H1 (cell line): ENCODE data around the gene TEX26. TPM values are rescaled to one million over a fixed set of nuclear protein-coding genes. Genes with fewer than 3 reads are reported as not detected.

Experiments
- CTCF ChIA-PET: fragments of 300-600 bp; sonication (Branson Sonifier 250); formaldehyde crosslinking; loops from one replicate; lab custom pipeline; 2021; ENCODE audit not compliant: partially characterized antibody; lab: Charles Lee
- POLR2A ChIA-PET: fragments of 300-600 bp; sonication (Branson Sonifier 250); formaldehyde crosslinking; loops from one replicate; lab custom pipeline; 2021; ENCODE audit warnings: inconsistent platforms; ENCODE audit not compliant: partially characterized antibody; lab: Charles Lee
- DNase-seq, 2 experiments: peaks; one replicate each; pipeline versions ENCODE4 v3.0.0 to v3.0.0-alpha.2; 2010 to 2022; ENCODE audit warnings: low spot score in 2 of 2, low read depth in 1 of 2, mixed read lengths in 1 of 2
- FAIRE-seq: peaks from 2 replicates; lab custom pipeline; 2011; peaks lifted over from hg19 to GRCh38; lab: Jason Lieb, UNC
- H2AFZ ChIP-seq: 2 replicates; pipeline ENCODE4 v1.8.1; 2012; ENCODE audit warnings: low read length, inconsistent platforms
- H2AK5ac ChIP-seq: 2 replicates; pipeline ENCODE4 v1.6.1; 2013; ENCODE audit warnings: low read depth, low read length
- H2BK120ac ChIP-seq: replicated peaks from 2 replicates; pipeline ENCODE3; 2013; ENCODE audit warnings: low read depth, low read length, inconsistent platforms
- H2BK12ac ChIP-seq: 2 replicates; pipeline ENCODE4 v1.6.1; 2013; ENCODE audit warnings: low read depth, low read length
- H2BK15ac ChIP-seq: 2 replicates; pipeline ENCODE4 v1.6.1; 2013; ENCODE audit warnings: low read length
- H2BK20ac ChIP-seq: 2 replicates; pipeline ENCODE4 v1.6.1; 2013; ENCODE audit warnings: low read length
- H2BK5ac ChIP-seq: 2 replicates; pipeline ENCODE4 v1.6.1; 2013; ENCODE audit warnings: low read depth, low read length
- H3K14ac ChIP-seq: 2 replicates; pipeline ENCODE4 v1.6.1; 2013; ENCODE audit warnings: inconsistent platforms; ENCODE audit not compliant: insufficient read length
- H3K18ac ChIP-seq: 2 replicates; pipeline ENCODE4 v1.6.1; 2013; ENCODE audit warnings: low read length; ENCODE audit errors: extremely low read depth
- H3K23ac ChIP-seq: 2 replicates; pipeline ENCODE4 v1.6.1; 2013; ENCODE audit warnings: inconsistent platforms; ENCODE audit not compliant: insufficient read length
- H3K23me2 ChIP-seq: 2 replicates; pipeline ENCODE4 v1.6.1; 2013; ENCODE audit warnings: low read depth, low read length
- H3K27ac ChIP-seq: 2 replicates; pipeline ENCODE4 v1.6.1; 2011; ENCODE audit warnings: low read depth, low read length, inconsistent platforms
- H3K27me3 ChIP-seq, 4 experiments: replicated peaks in 1 of 4; 1 replicate in 1 of 4; 2 replicates in 3 of 4; pipeline versions ENCODE4 v1.6.1 to v1.8.1; 2011 to 2013; ENCODE audit warnings: low read length in 3 of 4, mild to moderate bottlenecking in 3 of 4, inconsistent platforms in 2 of 4, mixed read lengths in 2 of 4, moderate library complexity in 1 of 4; ENCODE audit not compliant: control insufficient read depth in 3 of 4, insufficient read depth in 3 of 4; ENCODE audit errors: extremely low read depth in 1 of 4
- H3K36me3 ChIP-seq, 4 experiments: 2 replicates each; pipeline versions ENCODE4 v1.6.1 to v1.8.1; 2011 to 2013; ENCODE audit warnings: mild to moderate bottlenecking in 4 of 4, low read length in 3 of 4, moderate library complexity in 2 of 4, control low read depth in 1 of 4, inconsistent platforms in 1 of 4; ENCODE audit not compliant: insufficient read depth in 4 of 4, control insufficient read depth in 2 of 4
- H3K4ac ChIP-seq: replicated peaks from 2 replicates; pipeline ENCODE3; 2013; ENCODE audit warnings: low read length, low read depth, mixed read lengths, inconsistent platforms; ENCODE audit not compliant: insufficient read length
- H3K4me1 ChIP-seq, 4 experiments: replicated peaks in 1 of 4; 1 replicate in 1 of 4; 2 replicates in 3 of 4; pipeline versions ENCODE4 v1.6.1 to v1.8.1; 2011 to 2013; ENCODE audit warnings: low read length in 3 of 4, inconsistent platforms in 2 of 4, mixed read lengths in 1 of 4; ENCODE audit not compliant: insufficient read depth in 4 of 4, control insufficient read depth in 3 of 4
- H3K4me2 ChIP-seq, 2 experiments: 2 replicates each; pipeline versions ENCODE4 v1.6.1 to v1.8.1; 2011 to 2013; ENCODE audit warnings: low read depth in 2 of 2, low read length in 2 of 2, control low read depth in 1 of 2, inconsistent platforms in 1 of 2, mild to moderate bottlenecking in 1 of 2; ENCODE audit not compliant: insufficient read depth in 1 of 2
- H3K4me3 ChIP-seq, 4 experiments: fragments of 200-600, 300-600 bp in 1 of 4; sonication (generic), shearing (Covaris generic), sonication (Bioruptor Twin) in 1 of 4; 2 replicates each; pipeline versions ENCODE4 v1.5.1 to v1.8.1; 2011 to 2016; ENCODE audit warnings: low read length in 4 of 4, low read depth in 3 of 4, control low read depth in 2 of 4, inconsistent platforms in 2 of 4, mild to moderate bottlenecking in 2 of 4, mixed read lengths in 1 of 4, moderate library complexity in 1 of 4; ENCODE audit not compliant: insufficient read depth in 2 of 4; ENCODE audit errors: extremely low read depth in 1 of 4
- H3K56ac ChIP-seq: replicated peaks from 2 replicates; pipeline ENCODE3; 2013; ENCODE audit warnings: low read depth, mild to moderate bottlenecking, mixed read lengths, low read length, inconsistent platforms; ENCODE audit not compliant: insufficient read length
- H3K79me1 ChIP-seq: 2 replicates; pipeline ENCODE4 v1.6.1; 2013; ENCODE audit warnings: low read depth, low read length, control low read depth
- H3K79me2 ChIP-seq, 2 experiments: 2 replicates each; pipeline versions ENCODE4 v1.6.1 to v1.8.1; 2012 to 2013; ENCODE audit warnings: low read length in 2 of 2, mild to moderate bottlenecking in 2 of 2, inconsistent platforms in 1 of 2; ENCODE audit not compliant: insufficient read depth in 2 of 2, control insufficient read depth in 1 of 2
- H3K9ac ChIP-seq, 4 experiments: replicated peaks in 1 of 4; 1 replicate in 1 of 4; 2 replicates in 3 of 4; pipeline versions ENCODE4 v1.6.1 to v1.8.1; 2011 to 2013; ENCODE audit warnings: low read depth in 3 of 4, low read length in 3 of 4, control low read depth in 2 of 4, mild to moderate bottlenecking in 2 of 4, moderate library complexity in 2 of 4, inconsistent platforms in 1 of 4; ENCODE audit errors: extremely low read depth in 1 of 4
- H3K9me3 ChIP-seq, 2 experiments: 2 replicates each; pipeline versions ENCODE4 v1.6.1 to v1.8.1; 2012 to 2013; ENCODE audit warnings: mild to moderate bottlenecking in 2 of 2, moderate library complexity in 2 of 2, control low read depth in 1 of 2, inconsistent platforms in 1 of 2, low read depth in 1 of 2, low read length in 1 of 2, mixed read lengths in 1 of 2; ENCODE audit not compliant: insufficient read depth in 2 of 2
- H4K20me1 ChIP-seq, 2 experiments: replicated peaks in 1 of 2; 2 replicates each; pipeline versions ENCODE3 to v1.8.1; 2011 to 2013; ENCODE audit warnings: inconsistent platforms in 2 of 2, low read length in 2 of 2, mild to moderate bottlenecking in 1 of 2; ENCODE audit not compliant: insufficient read depth in 2 of 2, control insufficient read depth in 1 of 2
- H4K5ac ChIP-seq: 2 replicates; pipeline ENCODE4 v1.6.1; 2013; ENCODE audit warnings: low read length, low read depth, mixed read lengths, inconsistent platforms; ENCODE audit not compliant: insufficient read length
- H4K8ac ChIP-seq: 2 replicates; pipeline ENCODE4 v1.8.0; 2013; ENCODE audit warnings: mild to moderate bottlenecking, moderate library complexity, low read length, inconsistent platforms; ENCODE audit not compliant: insufficient read depth; ENCODE audit errors: extremely low read depth
- H4K91ac ChIP-seq: replicated peaks from 2 replicates; pipeline ENCODE3; 2013; ENCODE audit warnings: low read length, mixed read lengths, inconsistent platforms; ENCODE audit not compliant: insufficient read length
- BRCA1 ChIP-seq: IDR thresholded peaks from 2 replicates; pipeline ENCODE4 v1.6.1; 2012; ENCODE audit warnings: low read depth, low read length, improper control_type of control experiment
- CBX5 ChIP-seq: fragments of 300-800, 300-1000 bp; sonication (generic); IDR thresholded peaks from 2 replicates; pipeline ENCODE4 v1.7.1; 2016; ENCODE audit warnings: antibody characterized with exemption, low read length, low read depth
- FOSL1 ChIP-seq: IDR thresholded peaks from 2 replicates; pipeline ENCODE4 v1.6.1; 2011; ENCODE audit warnings: mild to moderate bottlenecking, low read depth, low read length, moderate library complexity; ENCODE audit not compliant: insufficient read depth
- GTF2F1 ChIP-seq: IDR thresholded peaks from 2 replicates; pipeline ENCODE4 v1.6.1; 2012; ENCODE audit warnings: low read depth, low read length, improper control_type of control experiment, borderline replicate concordance
- MAFK ChIP-seq: IDR thresholded peaks from 2 replicates; pipeline ENCODE4 v1.6.1; 2012; ENCODE audit warnings: low read depth, mild to moderate bottlenecking, improper control_type of control experiment, low read length
- MAX ChIP-seq: IDR thresholded peaks from 2 replicates; pipeline ENCODE4 v1.6.1; 2012; ENCODE audit warnings: inconsistent platforms
- PHF8 ChIP-seq: fragments of 200-600 bp; sonication (generic); conservative IDR thresholded peaks from 2 replicates; pipeline ENCODE4 v1.7.1; 2012; ENCODE audit warnings: low read depth, mild to moderate bottlenecking, inconsistent platforms, low read length, moderate library complexity
- RFX5 ChIP-seq: IDR thresholded peaks from 2 replicates; pipeline ENCODE4 v1.6.1; 2011; ENCODE audit warnings: low read depth, low read length, improper control_type of control experiment, borderline replicate concordance
- SAP30 ChIP-seq: fragments of 300-600 bp; sonication (generic); IDR thresholded peaks from 2 replicates; pipeline ENCODE4 v1.7.1; 2012; ENCODE audit warnings: low read length, moderate library complexity, mild to moderate bottlenecking, inconsistent platforms; ENCODE audit not compliant: insufficient read depth, insufficient replicate concordance
- SIN3A ChIP-seq, 2 experiments: IDR thresholded peaks in 1 of 2; conservative IDR thresholded peaks in 1 of 2; 2 replicates each; pipeline ENCODE4 v1.6.1; 2011 to 2012; ENCODE audit warnings: low read length in 2 of 2, improper control_type of control experiment in 1 of 2, low read depth in 1 of 2, mild to moderate bottlenecking in 1 of 2
- SIX5 ChIP-seq: IDR thresholded peaks from 2 replicates; pipeline ENCODE4 v1.6.1; 2011; ENCODE audit warnings: mild to moderate bottlenecking, low read depth, low read length
- TBP ChIP-seq: IDR thresholded peaks from 2 replicates; pipeline ENCODE4 v1.6.1; 2011; ENCODE audit warnings: low read depth, low read length, improper control_type of control experiment
- ZNF274 ChIP-seq: IDR thresholded peaks from 2 replicates; pipeline ENCODE4 v1.7.0; 2012; ENCODE audit warnings: low read length, borderline replicate concordance; ENCODE audit errors: extremely low read depth
- WGBS, 2 experiments: shearing (Covaris generic) in 1 of 2; methylation state at CpG; one replicate each; pipeline versions ENCODE4 v1.1.6 to v1.1.7; 2013 to 2015; ENCODE audit warnings: low lambda C conversion rate in 2 of 2, mixed read lengths in 2 of 2, inconsistent platforms in 1 of 2, low coverage in 1 of 2, missing lambda C conversion rate in 1 of 2; ENCODE audit not compliant: insufficient replicate concordance in 2 of 2, insufficient coverage in 1 of 2, insufficient read length in 1 of 2; ENCODE audit errors: extremely low coverage in 1 of 2, missing lambda C conversion rate in 1 of 2; 5-methylcytosine and 5-hydroxymethylcytosine counted together
- polyA plus RNA-seq, 7 experiments: library from polyadenylated mRNA; depleted of rRNA in 3 of 7; stranded (reverse) in 5 of 7; unstranded in 2 of 7; fragments of >200 nt in 5 of 7; fragments of 200-250 nt in 2 of 7; gene quantifications; 1 replicate in 5 of 7; 2 replicates in 1 of 7; 4 replicates in 1 of 7; pipeline versions ENCODE4 v1.2.1 to v1.2.3, GENCODE V29; 2011 to 2013; ENCODE audit warnings: missing spikeins in 2 of 7, mixed read lengths in 2 of 7
- total RNA-seq: library from RNA; stranded (reverse); fragmentation: NEBNext Ultra II Directional; extraction: Animal tissue kit (Norgen Biotek cat#: 25700); gene quantifications from 2 replicates; pipeline ENCODE4 v1.2.1, GENCODE V29; 2021

Gene TEX26
- total and polyA plus RNA-seq, 2 of the 8 experiments (the other 6 are each of a cell fraction or from before 2014, with no cell fraction given): not detected

GRCh38 chr13:31007417-31007816 lies 75.0 kb downstream of the TEX26 start:
- Histone ChIP-seq H3K4me3 (no peak overlapping the region), H3K27me3 (no peaks in the 10 kb centered on the region), H3K4me2 (no peak overlapping the region)
- FAIRE-seq: no peak
- no peak for TF ChIP-seq TBP
- TF ChIP-seq ZNF274: no peak
- no peak for TF ChIP-seq SAP30
- no peak for TF ChIP-seq SIX5
- no peak for TF ChIP-seq FOSL1
- TF ChIP-seq PHF8: no peak
- no peak for TF ChIP-seq MAX
- TF ChIP-seq GTF2F1: no peak
- TF ChIP-seq RFX5: no peak
- no peak for TF ChIP-seq CBX5
- no peak for TF ChIP-seq SIN3A (conservative IDR thresholded peaks at IDR 0.05 in 1 of 2, IDR thresholded peaks at IDR 0.05 in 1 of 2; ENCODE audit: low read depth in 1 of 2, low read length in 2 of 2)
- no peak for TF ChIP-seq BRCA1
- TF ChIP-seq MAFK: no peak
- TF ChIP-seq, all 59 proteins: peak for 0
- Histone ChIP-seq H3K9me3 (no peaks in the 10 kb centered on the region), H3K4me1 (peaks cover 2 to 12% (median 9%) of the 10 kb centered on the region in 4 experiments; a peak in 5 of 7 replicates), H3K27ac (no peak overlapping the region), H3K14ac (no peak overlapping the region), H2AK5ac (no peak overlapping the region), H3K56ac (no peak overlapping the region), H2BK20ac (no peak overlapping the region), H2BK120ac (no peak overlapping the region), H3K4ac (no peak overlapping the region), H3K79me1 (no peaks in the 10 kb centered on the region), H3K18ac (no peak overlapping the region), H2BK12ac (no peak overlapping the region), H3K23me2 (no peaks in the 10 kb centered on the region), H4K20me1 (no peaks in the 10 kb centered on the region), H3K36me3 (no peaks in the 10 kb centered on the region), H3K79me2 (no peaks in the 10 kb centered on the region), H4K91ac (no peak overlapping the region), H2BK15ac (no peak overlapping the region), H3K23ac (no peak overlapping the region), H4K5ac (no peak overlapping the region), H3K9ac (peak overlapping the region in 1 of 4 experiments; percentile 13; a peak in 1 of 7 replicates), H4K8ac (no peak overlapping the region), H2BK5ac (no peak overlapping the region), H2AFZ (no peak overlapping the region)
- ChIA-PET POLR2A (no interaction called here), CTCF (interaction anchor here (1.2 to 1.8 kb wide), 3 partner anchors 24 to 38 kb away, joined by 3 to 5 read pairs (median 4); no protein-coding TSS in a partner anchor)
- WGBS, 2 experiments: 91% methylated on average over 4 of the region's 4 CpGs; no CpG with 5 or more reads in 1 of the 2 experiments
- peak in 1 of 2 experiments; percentile 23 for DNase-seq
